Activated naive CD4-positive, alpha-beta T cell (primary cell): ENCODE measurements around the gene KIAA0232.
"Not testable (repeated sequence)": the region's sequence is repeated elsewhere in the genome, so short reads cannot be mapped to it uniquely, and the experiment has no call there.

Experiments
- DNase-seq, 4 experiments: peaks; one replicate each; lab custom pipeline; 2025; lab: John Stamatoyannopoulos, UW

KIAA0232 gene

GRCh38 chr4:6885953-6886557, 103.5 kb downstream of the KIAA0232 start:
- no peak for DNase-seq

GRCh38 chr4:6886886-6887285, 104.4 kb downstream of the KIAA0232 start:
- no peak for DNase-seq

- DNase-seq, result no peak
Observed at GRCh38 chr4:6887591-6888371, 105.3 kb downstream of the KIAA0232 start.

- no peak for DNase-seq
Observed at GRCh38 chr4:6888506-6889071, 106.1 kb downstream of the KIAA0232 start.

DNA sequence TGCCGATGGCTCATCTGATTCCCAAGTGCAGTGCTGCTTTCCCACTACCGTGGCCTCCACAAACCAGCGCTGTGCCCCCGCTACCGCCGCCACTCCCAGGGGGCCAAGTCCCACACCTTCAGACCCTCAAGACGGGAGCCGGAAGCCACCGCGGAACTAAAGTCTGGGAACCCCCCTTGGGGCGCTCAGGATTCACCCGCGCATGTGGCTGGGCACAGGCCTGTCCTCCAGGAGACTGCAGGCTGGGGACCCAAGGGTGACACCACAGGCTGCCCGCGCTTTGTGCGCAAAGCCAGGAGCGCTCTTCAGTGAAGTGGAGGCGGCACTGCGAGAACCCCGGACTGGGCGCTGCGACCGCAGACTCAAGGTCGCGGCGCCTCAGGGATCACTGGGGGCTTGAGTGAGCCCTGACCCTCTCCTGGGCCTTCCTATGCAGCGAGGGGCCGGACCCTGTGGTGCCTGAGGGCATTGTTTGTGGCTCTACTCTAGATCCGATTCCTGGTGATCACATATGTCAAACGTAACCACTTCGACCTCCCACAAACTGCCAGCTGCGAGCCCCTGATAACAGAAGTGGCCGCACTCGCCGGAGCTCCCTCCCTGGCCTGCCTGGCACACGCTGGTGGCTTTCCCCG, 106.7 kb downstream of the KIAA0232 start:
- no peak for DNase-seq

DNA sequence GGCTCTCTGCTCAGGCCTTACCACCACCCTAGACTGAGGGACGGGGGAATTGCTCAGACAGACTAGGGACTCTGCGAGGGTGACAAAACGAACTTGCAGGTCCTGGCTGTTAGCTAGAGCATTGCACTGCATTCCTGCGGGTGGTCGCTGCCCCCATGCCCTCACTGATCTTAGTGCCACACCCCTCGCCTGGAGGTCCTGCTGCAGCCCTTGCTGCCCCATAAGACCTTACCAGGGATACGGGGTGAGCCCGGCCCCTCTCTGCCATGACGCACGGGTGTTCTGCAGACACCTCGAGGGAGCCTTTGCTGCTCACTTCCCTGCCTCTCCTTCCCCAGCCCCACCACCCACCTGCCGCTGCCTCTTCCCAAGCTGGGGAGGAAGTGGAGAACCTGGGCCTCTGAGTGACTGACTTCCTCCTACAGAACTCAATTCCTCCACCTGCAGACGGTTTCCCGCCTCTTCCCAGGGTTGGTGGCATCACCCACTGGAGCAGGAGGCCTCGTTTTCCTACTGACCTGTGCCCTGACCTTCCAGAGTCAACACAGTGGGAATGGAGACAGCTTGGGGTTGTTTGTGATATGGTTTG, 107.3 kb downstream of the KIAA0232 start:
- DNase-seq, result no peak

DNA sequence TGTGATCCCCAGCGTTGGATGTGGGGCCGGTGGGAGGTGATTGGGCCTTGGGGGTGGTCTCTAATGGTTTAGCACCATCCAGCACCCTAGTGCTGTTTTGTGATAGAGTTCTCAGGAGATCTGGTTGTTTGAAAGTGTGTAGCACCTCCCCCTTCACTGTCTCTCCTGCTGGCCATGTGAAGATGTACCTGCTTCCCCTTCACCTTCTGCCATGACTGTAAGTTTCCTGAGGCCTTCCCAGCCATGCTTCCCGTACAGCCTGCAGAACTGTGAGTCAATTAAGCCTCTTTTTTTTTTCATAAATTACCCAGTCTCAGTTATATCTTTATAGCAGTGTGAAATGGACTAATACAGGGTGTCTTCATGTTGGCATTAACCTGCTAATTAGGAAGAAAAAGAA, 107.8 kb downstream of the KIAA0232 start:
- DNase-seq, result no peak

DNA sequence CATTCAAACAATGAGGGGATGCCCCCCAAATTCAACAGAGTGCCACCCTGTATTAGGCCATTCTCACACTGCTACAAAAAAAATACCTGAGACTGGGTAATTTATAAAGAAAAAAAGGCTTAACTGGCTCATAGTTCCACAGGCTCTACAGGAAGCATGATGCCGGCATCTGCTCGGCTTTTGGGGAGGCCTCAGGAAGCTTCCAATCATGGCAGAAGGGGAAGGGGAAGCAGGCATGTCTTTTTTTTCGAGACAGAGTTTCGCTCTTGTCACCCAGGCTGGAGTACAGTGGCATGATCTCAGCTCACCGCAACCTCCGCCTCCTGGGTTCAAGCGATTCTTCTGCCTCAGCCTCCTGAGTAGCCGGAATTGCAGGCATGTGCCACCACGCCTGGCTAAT, 108.4 kb downstream of the KIAA0232 start:
- DNase-seq, result not testable (repeated sequence)

DNA sequence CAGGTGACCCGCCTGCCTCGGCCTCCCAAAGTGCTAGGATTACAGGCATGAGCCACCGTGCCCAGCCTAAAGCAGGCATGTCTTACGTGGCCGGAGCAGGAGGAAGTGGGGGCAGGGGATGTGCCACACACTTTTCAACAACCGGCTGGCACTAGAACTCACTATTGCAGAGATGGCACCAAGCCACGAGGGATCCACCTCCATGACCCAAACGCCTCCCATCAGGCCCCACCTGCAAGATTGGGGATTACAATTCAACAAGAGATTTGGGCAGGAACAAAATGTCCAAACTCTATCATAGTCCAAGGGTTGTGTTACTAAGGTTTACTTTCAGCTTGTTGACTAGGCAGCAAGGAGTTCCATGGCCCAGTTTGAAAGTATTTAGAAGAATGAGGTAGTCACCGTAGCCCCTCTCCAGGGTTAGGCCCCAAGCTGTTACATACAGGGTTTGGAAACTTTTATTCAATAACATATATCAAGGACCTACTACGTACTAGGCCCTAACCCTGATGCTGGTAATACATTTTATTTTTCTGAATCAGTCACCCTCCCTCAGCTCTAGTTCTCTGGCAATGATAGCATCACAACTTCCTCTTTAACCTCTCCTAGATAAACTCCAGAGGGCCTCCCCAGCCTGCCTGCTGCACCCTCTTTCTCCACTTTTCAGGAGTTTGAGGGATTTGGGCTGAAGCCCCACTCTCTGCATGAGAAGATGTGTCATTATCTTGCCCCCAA, 109.1 kb downstream of the KIAA0232 start:
- no peak for DNase-seq

DNA sequence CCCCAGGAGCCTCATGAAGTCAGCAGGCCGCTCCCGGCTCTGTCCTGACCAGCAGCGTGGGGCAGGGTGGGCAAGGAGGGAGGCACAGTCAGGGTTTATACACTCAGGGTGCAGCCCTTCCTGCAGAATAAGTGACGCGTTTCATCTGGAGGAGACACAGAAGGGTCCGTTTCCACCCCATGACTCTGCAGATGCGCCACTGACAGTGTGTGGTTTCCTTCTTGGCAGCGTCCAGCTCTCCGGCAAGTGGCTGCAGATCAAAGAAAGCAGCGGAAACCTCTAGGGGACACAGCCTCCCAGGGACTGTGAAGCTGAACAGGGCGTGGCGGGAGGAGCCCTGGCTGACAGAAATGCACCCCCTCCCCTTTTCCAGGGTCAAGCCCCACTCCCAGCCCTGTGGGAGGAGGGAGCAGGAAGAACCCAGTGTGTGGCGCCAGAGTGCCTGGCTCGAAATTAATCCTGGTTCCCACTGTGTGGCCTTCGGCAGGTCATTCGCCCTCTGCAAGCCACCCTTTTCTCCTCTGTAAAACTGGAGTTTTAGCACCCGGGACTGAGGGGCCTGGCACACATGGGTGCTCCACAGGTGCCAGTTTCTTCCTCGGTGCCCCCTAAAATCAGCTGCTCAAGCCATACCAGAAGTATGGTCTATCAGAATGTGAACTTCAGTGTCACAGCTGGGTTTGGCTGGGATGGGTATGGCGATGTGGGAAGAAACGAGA, 109.8 kb downstream of the KIAA0232 start:
- DNase-seq, result no peak

DNA sequence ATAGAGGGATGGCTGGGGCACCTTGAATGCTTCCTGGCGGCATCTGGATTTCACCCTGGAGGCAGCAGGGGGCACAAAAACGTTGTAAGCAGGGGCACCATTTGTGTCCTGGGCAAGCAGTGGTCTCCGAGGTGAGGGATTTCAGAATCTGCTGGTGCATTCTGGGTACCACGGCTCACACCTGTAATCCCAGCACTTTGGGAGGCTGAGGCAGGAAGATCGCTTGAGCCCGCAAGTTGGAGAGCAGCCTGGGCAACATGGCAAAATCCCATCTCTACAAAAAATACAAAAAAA, 110.3 kb downstream of the KIAA0232 start:
- DNase-seq, result no peak

DNA sequence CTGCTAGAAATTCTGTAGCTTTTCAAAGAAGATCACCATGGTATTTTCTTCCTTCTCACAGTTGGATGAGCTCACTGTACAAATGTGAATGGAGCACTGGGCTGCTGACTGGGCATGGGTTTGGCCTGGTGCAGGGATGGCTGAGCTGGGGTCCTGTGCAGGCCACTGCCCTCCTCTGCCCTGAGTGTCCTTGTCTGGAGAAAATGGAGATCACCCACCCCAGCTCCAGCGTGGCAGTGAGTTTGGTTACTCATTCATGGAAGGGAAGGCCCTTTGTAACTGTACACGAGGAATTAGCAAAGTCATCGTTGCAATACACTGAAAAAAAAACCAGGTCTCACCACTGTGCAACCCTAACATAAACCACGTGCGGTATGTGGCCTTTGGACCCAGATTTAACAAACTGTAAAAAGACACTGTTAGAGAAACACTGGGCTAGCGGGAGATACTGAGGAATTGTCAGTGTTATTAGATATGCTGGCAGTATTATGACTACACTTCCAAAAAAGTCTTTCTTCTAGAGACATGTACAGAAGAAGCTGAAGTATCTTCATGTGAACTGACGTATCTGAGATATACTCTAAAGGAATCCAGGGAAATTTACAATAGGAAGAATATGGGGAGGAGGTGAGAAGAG, 111.0 kb downstream of the KIAA0232 start:
- DNase-seq, result no peak

DNA sequence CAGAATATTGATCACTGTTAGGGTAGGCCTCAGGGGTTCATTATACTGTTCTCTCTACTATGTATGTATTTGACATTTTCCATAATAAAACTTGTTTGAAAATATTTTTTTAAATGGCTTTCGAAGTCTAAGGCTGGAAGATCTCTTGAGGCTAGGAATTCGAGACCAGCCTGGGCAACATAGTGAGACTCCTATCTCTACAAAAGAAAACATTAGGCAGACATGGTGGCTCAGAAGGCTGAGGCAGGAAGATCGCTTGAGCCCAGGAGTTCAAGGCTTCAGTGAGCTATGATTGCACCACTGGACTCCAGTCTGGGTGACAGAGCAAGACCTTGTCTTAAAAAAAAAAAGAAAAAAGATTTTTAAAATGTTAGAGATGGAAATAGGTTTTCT, 111.6 kb downstream of the KIAA0232 start:
- no peak for DNase-seq

GRCh38 chr4:6894528-6895498, 112.3 kb downstream of the KIAA0232 start:
- no peak for DNase-seq

- no peak for DNase-seq
Observed at GRCh38 chr4:6896035-6896434, 113.5 kb downstream of the KIAA0232 start.

DNA sequence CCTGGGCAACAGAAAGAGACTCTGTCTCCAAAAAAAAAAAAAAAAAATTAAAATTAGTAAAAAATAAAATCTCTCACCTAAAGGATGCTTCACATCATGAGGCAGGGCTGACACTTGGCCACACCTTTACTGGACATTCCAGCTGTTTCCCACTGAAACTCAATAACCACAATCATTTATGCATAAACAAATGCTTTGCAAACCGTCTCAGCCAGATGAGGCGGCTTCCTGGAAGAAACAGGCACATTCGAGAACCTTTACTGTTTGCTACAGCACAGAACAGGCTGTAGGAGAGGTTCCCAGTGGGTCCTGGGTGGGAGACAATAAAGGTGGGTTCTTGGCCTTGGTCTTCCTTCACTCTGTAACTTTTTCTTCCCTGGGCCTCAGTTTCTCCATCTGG, 116.2 kb downstream of the KIAA0232 start:
- DNase-seq, result no peak

DNA sequence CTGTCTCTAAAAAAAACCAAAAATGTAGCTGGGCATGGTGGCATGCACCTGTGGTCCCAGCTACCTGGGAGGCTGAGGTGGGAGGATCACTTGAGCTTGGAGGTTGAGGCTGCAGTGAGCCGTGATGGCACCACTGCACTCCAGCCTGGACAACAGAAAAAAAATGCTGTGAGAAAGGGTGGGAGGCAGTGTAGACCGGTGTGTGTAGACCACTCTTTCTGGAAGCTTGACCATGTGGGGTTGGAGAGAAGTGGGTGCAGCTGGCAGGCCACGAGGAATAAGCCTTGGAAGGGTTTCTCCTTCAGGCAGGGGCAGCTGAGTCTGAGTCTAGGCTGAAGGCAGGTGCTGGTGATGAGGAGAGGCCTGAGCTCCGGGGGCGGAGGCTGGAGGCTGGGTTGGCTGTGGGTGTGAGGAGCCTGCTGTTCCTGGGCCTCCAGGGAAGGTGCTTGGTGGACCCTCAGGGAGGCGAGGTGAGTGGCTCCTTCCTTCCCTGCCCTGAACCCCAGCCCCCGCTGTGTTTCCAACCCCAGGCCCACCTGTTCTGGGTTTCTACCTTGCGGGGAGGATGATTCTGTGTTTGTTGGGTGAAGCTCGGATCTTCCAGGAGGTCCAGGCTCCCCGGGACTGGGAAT, 117.8 kb downstream of the KIAA0232 start:
- DNase-seq, result no peak

- DNase-seq, result no peak
Observed at GRCh38 chr4:6900956-6901355, 118.4 kb downstream of the KIAA0232 start.

DNA sequence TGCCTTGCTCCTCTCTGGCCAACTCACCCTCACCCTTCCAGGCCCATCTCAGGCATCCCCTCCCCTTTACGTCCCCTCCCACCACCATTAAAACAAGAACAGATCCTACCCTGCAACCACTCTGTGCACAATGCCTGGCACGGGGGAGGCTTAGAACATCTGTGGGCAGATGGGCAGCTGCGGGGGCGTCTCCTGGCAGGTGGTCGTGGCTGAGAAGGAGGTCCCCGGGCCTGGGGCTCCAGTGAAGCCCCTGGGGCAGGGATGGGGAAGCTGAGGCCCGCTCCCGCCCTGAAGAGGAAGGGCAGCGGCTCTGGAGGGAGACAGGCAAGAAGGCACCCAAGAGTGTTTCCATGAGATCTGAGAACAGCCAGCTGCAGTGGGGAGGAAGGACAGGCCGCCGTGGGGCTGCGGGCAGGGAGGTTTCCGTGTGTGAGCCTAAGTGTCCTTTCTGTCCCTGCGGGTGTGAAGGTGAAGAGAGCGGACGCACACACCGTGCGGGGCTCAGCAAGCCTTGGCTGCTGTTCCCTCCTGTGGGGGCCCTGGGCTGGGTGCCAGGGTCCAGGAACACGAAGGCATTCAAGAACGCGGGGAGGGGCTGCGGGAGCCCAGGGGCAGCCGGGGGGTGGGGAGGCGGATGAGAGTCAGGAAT, 119.3 kb downstream of the KIAA0232 start:
- DNase-seq, result no peak
